MV-4-11 (cell line): ENCODE measurements around the gene AK8.
"Not testable (repeated sequence)": the region's sequence is repeated elsewhere in the genome, so short reads cannot be mapped to it uniquely, and the experiment has no call there.

Experiments
- DNase-seq: peaks from one replicate; lab custom pipeline; 2025; lab: John Stamatoyannopoulos, UW

Gene AK8

DNA sequence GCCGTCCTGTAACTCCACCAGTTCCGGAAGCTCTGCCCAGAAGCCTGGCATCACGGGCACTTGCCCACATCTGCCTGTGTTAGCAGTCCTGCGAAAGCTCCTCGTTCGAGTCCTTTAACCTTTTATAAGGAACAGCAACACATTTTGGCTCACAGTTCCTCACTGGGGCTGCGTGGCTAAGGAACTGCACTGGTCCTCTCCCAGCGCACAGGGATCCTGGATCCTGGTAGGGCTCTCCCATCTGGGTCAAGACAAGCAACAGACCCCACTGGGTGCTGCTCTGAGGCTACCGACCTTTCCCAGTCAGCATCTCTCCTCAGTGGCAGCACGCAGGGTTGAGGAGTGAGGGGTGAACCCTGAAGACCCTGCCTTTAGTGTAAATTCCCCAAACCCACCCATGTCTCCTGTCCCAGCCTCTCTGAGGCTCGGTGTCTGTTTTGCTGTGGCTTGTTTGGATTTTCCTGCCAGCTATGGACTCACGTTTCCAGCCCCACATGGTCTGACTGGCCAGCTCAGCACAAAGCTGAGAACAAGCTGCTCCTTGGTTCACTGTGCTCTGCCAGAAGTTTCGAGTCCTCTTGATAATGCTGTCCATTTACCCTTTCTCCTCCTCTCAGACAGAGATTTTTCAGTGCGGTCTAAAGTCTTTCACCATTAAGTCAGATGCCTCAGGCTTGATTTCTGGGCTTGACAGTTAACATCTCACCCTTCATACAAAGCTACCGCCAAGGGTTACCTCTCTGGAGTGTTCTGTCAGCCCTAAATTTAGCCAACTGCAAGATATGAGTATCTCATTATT lies 80.0 kb downstream of the AK8 start:
- no peak for DNase-seq

DNA sequence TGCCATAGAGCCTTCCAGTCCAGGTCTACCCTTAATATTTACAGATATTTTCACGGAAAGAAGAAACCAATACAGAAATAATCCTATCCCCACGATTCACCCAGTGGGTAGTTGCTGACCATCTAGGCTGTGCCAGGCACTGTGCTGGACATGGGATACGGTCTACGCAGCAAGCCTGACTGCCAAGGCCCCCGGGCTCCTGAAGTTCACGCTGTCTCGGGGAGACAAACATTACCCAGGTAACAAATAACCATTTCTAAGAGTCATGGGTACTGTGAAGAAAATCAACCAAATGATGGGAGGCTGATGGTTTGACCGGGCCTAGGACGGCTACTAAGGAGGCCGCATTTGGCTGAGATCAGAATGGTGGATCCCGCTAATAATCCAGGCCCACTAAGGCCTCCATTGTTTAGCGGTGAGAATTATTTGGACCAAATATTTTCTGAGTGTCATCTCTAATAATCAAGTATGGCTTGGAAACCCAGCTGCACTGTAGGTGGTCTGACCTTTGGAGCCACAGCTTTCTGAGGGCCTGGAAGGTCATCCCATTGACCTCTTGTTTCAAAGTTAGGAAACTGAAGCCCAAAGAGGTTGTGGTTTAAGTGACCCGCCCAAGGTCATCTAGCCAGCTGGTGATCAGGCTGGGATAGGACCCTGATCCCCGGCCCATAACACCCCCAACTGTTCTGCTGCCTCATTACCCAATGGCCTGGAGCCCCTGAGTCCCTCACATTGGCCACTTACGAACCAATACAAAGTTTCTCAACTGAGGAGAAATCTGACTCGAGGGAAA lies 82.4 kb downstream of the AK8 start:
- no peak for DNase-seq

DNA sequence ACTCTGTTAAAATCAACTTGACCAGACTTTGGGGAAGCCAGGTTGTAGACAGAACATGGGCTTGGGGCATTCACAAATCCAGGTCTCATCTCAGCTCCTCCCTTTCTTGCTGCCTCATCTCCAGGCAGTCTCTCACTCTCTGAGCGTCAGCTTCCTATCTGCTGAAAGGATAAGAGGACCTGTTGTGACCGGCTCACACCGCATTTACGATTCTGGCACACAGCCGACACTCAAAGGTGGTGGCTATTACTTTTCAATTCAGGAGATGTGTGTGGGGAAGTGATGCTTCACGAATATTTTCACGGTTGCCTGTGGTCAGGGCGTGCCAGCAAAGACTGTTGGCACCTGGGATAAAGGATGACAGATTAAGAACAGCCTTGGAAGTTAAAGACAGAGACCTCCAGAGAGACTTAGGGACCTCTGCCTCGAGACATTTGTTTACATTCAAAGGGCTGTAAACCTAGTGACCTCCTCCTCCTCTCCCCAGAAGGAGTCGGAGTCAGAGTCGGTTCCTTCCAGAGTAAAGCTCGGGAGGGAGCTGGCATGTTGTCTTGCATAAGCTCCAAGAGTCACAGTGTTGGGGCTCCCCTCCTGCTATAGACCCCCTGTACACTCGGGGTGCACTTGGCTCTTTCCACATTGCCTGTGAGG lies 83.2 kb downstream of the AK8 start:
- no peak for DNase-seq

DNA sequence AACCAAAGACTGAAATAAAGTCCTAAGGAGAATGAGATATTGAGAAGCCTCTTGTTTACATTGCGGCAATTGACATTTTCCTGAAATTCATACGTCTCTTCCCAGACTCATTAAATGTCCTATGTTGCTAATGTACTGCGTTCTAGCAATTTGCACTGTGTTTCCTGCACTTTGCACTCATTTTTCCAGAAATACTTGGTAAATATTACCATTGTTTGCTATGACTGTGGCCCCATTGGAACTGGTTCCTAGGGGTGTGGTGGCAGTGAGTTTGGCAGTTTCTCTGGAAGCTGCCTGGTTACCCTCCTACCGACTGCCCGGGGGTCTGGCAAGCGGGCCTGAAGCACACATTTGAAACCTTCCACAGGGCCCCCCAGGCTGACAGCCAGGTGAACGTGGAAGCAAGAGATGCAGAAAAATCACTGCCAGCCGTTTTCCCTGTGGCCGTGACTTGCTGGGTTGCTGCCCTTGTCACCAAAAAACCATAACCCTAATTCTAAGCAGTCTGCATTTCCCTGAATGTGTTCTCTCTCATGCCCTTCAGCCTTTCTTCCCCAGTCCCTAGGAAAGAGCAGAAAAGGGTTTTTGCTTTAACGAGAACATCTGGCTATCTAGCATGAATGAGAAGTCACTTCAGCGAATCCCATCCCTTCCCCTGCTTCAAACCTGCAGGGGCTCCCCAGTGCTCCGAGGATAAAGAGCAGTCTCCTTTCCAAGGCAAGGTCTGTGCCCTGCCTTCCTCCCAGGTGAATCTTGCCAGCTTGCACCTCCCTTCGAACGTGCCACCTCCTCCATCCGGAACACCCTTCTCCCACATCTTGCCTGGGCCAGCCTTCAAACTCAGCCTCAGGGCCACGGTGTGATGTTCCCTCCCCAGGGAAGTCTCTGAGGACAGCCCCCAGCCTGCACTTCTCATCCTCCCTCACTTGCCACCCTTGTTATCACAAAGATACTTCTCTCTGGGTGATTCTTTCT lies 84.2 kb downstream of the AK8 start:
- no peak for DNase-seq

DNA sequence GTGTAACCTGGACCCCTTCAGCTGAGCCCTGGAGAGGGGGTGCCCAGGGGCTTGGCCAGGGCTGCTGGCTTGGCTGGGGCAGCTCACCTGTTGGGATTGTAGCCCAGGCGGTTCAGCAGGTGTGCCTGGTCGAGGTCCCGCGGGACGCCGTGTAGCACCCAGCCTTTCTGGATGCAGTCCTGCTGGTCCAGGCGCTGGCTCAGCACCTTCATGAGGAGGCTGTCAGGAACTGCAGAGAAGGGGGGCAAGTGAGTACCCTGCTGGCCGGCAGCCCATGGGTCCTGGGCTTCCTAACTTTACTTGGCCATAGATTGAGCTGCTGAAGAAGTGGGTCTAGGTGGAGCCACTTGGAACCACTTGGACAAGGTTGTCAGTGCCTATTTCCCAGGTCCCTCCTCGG lies 85.5 kb downstream of the AK8 start:
- DNase-seq, result no peak

DNA sequence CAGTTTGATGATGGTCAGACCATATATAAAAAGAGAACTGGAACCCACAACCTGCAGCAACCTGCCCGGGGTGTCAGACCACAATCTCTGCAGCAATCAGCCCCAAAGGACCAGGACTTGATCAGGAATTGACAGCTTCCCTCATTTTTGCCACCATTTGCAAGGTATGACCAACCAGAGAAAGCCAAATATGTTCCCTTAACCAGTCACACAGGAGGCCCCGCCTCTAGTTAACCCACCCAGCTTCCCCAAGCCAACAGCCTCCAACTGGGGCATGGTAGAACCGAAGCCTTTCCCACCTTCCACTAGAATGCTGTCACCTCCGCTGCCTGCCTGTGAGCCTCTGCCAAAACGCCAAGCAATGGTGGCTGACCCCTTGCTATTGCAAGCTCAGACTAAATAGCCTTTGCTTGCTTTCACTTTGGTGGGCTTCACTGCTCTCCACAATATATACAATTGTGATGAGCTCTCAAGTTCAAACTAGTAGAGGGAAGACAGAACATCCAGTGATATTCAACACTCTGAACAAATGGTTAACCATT lies 86.3 kb downstream of the AK8 start:
- no peak for DNase-seq

DNA sequence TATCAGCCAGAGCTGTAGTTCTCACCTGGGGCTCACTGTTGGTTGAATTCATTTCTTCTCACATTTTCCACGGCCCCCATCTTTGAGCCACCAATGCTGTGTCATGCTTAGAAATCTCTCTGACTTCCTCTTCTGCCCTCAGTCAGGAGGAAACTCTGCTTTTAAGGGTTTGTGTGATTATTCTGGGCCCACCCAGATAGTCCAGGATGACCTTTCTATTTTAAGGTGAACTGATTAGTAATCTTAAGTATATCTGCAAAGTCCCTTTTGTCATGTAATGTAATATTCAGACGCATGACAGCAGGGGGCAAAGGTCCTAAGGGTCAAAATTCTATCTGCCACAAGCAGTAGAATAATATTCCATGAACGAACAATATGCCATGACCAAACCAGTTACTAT lies 88.4 kb downstream of the AK8 start:
- DNase-seq, result peak; percentile 28

DNA sequence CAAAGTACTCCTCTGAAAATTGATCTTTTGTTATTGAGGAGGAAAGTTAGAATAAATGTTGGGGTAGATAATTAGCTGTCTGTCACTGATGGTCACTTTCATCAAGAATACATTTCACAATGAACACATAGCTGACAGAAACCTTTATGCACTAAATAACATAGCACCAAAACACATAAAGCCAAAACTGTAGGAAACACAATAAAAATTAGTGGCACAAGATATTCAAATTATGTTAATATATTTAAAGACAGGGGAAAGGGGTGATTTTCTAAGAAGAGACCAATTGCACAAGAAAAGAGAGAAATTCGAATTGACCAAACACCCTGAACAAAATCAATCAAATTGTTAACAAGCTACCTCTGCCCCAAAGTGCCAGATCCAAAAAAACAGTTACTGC lies 89.7 kb downstream of the AK8 start:
- DNase-seq, result no peak

DNA sequence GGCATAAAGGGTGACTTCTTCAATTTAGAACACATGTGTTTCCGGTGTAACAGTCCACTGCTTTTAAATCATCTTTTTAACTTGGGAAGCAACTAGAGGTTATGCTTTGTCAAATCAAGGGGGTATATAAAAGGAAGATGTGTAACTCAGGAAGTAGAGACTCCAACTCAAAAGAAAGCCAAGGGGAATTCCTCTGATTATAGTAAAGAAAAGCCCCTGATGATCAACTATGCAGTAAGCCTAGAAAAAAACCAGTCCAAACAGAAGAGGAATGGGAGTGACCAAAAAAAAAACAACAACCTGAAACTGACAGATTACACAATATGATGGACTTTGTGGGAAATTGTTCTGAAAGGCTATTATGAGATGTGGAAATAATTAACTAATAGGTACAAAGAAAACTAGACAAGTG lies 90.3 kb downstream of the AK8 start:
- DNase-seq, result no peak

DNA sequence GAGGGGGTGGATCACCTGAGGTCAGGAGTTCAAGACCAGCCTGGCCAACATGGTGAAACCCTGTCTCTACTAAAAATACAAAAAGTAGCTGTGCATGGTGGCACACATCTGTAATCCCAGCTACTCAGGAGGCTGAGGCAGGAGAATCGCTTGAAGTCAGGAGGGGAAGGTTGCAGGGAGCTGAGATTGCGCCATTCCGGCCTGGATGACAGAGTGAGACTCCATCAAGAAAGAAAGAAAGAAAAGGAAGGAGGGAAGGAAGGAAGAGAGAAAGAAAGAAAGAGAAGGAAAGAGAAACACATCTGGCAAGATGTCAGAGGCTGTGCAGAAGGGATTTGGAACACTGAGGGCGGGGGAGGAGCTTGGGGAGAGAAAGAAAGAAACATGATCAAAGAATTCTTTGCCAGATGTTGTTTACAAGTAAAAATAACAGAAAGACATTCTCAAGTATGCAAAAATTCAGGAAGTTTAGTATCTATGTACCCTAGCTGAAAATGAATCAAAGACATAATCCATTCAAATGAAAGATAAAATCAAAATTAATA lies 93.7 kb downstream of the AK8 start:
- DNase-seq, result no peak

DNA sequence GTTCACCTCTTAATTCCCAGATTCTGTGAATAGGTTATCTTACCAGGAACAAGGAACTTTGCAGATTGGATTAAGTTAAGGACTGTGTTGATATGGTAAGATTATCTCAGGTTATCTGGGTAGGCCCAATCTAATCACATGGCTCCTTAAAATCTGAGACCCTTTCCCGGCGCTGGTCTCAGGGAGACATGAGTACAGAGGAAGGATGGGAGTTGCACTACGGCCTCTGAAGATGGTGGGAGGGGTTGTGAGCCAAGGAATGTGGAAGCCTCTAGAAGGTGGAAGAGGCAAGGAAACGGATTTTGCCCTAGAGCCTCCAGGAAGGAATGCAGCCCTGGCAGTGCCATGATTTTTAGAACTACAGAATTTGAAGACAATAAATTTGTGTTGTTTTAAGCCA lies 95.1 kb downstream of the AK8 start:
- no peak for DNase-seq

DNA sequence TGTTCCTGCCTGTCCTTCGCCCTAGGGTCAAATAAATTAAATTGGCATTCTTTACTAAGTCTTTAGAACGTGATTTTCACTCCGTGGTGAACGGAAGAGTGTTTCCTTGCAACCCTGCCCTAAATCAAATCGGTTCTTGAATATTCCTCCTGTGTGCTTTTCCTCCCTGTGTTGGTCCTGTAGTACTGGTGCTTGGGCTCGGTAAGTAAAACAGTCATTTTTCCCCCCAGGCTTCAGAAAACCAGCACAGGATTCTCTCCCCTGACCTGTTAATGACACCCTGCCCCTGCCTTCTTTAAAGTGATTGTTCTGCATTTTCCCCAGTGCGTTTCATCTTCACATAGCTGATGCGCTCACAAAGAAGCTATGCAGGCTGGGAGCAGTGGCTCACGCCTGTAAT lies 96.0 kb downstream of the AK8 start:
- no peak for DNase-seq

DNA sequence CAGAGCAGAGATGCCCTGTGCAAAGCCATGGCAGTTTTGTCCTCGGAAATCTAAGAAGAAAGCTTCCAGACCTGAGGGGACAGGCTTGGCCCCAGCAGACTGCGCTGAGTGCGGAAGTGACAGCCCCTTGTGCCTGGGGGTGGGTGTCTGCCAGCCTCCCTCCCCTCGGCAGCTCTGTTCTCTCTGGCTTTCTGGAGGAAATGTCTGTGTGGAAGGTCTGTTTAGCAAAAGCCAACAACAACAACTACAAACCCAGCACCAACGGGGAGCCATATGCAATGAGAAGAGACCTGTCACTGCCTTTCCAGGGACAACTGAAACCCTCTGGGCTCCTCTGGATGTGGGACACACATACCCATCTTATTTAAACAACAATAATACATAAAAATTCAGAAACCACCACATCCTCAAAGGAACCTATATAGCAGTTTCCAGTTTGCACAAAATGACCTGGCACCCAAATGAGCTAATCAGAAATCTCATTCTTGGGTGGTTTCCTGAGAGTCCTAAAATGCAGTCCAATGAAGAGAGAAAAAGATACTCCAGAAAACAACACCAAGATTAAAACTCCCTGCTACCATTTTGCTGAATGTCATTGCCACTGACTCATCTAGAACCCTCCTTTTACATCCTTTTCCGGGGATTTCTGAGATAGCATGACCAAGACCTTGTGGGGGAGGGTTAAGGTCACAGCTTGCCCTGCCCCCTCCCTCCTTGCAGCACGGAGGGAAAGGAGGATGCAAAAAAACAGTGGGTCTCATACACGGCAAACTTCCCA lies 97.7 kb downstream of the AK8 start:
- no peak for DNase-seq

DNA sequence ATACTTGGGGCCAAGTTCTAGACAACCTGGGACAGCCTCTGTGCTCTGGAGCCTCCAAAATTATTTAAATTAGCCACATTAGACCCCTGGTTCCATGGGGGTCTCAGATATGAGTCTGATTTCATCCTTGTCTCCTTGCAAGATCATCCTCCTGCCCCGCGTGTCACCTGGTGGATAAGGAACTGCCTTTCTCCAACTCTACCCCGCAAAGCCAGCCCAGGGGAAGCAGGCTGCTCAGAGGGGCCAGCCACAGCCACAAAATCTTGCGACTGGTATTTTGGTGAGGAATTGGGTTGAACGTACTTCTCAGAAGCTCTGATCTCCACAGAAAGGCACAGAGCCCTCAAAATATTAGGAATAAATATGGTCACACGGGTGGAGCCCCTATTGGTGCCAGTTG lies 101.2 kb downstream of the AK8 start:
- DNase-seq, result no peak

DNA sequence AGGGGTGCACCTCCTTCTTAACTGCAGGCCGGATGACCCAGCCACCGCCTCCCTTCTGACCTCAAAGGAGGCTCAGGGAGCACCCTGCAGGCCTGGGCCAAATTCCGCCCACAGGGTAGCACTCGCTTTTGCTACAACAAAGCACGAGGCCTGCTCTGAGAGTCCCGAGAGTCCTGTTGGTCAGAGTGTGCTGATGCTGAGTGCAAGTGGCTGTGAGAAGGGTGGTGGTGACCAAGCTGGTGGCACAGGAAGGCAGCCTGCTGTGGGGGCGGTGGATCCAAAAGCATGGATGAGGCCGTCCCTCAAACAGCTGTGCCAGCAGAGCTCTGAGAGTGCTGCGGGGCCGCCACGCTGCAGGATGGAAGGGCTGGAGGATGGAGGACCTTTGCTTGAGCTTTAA lies 101.8 kb downstream of the AK8 start:
- DNase-seq, result no peak

DNA sequence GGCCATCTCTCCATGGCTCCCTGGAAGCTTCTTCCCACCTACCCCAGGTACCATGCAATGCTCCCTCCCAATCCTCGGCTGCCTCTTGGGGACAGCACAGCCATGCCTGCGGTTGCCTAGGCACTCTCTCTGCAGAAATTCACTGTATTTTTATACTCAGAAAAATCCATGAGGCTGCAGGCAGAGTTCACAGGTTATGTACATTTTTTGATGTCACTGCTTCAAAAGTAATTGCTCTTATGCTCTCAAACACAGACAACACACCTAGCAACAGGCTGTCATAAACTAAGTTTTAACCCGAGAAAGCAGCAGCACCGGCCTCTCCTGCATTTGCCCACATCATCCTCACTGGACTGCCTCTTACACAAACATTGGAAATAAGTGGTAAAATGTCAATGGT lies 102.4 kb downstream of the AK8 start:
- no peak for DNase-seq

DNA sequence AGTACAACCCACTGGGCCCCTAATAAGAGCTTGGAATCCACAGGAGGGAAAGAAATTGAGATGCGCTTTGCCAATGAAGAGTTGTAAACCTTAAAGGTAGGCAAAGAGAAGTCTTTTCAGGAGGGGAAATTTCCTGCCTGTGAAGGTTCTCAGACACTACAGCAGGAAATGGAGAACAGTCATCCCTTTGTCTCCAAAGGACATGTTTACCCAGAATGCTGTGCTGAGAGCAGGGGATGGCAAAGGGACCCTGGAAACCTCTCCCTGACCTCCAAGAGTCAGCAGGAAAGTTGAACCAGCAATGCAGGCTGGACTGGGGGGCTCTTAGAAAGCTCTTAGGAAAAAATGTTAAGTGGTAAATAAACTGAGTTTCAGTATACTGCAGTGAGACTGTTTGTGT lies 103.2 kb downstream of the AK8 start:
- no peak for DNase-seq

DNA sequence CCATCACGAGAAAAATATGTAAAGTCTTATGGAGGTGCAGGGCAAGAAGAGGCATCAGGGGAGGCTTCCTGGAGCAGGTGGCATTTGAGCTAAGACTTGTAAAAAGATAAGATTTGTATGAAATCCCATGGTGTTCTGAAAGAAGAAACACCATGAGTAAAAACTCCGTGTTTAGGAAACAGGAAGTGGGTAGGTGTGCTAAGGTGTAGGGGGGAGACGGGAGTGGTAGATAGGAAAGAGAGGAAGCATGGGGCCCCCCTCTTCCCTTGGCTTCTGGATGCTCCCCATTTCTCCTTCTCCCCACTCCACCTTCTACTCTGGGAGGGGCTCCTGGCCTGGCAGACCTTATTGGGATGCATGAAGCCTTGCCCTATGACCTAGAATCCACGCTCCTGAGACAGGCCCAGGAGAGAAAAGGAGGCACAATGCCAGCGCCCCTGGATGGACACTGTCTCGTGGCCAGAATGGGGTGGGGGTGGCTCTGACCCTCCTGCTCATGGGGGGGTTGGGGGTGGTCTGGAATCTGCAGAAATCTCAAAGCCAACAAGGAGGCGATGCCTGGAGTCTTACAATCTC lies 104.2 kb downstream of the AK8 start:
- no peak for DNase-seq

DNA sequence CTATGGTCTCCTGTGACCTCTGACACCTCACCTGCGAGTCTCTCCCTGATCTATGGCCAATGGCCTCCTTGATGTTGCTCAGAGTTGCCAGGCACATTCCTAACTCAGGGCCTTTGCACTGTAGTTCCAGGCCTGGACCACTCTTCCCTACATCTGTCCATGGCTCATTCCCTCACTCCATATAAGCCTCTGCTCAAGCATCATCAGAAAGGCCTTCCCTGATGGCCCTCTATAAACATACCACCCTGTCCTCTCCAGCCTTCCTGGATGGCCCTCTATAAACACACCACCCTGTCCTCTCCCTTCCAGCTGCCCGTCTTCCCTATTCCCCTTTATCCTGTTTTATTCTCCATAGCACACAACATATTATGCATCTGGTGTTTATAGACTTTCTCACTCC lies 105.0 kb downstream of the AK8 start:
- DNase-seq, result no peak

DNA sequence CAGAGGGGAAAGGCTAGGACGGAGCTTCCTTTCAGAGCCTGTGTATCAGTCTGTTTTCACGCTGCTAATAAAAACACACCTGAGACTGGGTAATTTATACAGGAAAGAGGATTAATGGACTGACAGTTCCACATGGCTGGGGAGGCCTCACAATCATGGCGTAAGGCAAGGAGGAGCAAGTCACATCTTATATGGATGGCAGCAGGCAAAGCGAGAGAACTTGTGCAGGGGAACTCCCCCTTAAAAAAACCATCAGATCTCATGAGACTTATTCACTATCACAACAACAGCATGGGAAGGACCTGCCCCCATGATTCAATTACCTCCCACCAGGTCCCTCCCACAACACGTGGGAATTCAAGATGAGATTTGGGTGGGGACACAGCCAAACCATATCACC lies 106.3 kb downstream of the AK8 start:
- not testable (repeated sequence) for DNase-seq
